Measurements from ENCODE around the gene HECTD4. TPM values are rescaled to one million over a fixed set of nuclear protein-coding genes. Genes with fewer than 3 reads are reported as not detected.

Gene HECTD4
- total and polyA plus RNA-seq, 9 of the 15 experiments (the other 6 are each of a cell fraction or from before 2014, with no cell fraction given), result 3.5 to 33.3 (median 13.5) TPM

DNA sequence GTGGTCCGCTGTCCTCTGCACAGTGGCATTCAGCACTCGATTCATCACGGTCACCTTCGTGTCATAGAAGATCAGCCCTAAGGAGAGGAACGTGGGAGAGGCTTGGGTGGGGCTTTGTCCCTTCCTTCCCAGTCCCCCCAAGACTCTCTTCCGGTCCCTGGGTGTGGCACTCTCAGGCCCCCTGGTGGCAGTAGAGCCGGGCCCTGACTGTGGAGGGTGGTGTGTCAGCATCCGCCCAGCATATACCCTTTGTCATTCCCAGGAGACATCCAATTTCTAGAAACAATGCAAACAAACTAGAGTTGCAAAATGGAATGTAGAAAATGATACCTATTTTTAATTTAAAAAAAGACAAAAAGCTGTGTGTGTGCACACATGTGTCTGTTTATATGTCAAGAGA is 211.9 kb downstream of the HECTD4 start (continued):
- TF ChIP-seq, protein P1, sequence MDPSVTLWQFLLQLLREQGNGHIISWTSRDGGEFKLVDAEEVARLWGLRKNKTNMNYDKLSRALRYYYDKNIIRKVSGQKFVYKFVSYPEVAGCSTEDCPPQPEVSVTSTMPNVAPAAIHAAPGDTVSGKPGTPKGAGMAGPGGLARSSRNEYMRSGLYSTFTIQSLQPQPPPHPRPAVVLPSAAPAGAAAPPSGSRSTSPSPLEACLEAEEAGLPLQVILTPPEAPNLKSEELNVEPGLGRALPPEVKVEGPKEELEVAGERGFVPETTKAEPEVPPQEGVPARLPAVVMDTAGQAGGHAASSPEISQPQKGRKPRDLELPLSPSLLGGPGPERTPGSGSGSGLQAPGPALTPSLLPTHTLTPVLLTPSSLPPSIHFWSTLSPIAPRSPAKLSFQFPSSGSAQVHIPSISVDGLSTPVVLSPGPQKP (CRISPR knock-in tag; IDR thresholded peaks at IDR 0.05), result no peak
- TF ChIP-seq ZZZ3 (IDR thresholded peaks at IDR 0.05) (no peak), FIP1L1 (IDR thresholded peaks at IDR 0.05; ENCODE audit: low read depth, low read length, poor library complexity, severe bottlenecking) (no peak), PHB (CRISPR knock-in tag; IDR thresholded peaks at IDR 0.05) (no peak), SOX6 (IDR thresholded peaks at IDR 0.05) (0 out of 2 replicates have a peak, but pooled peaks have one; percentile 10), HDAC6 (IDR thresholded peaks at IDR 0.05; ENCODE audit: low read depth, low read length) (no peak), ZNF175 (CRISPR knock-in tag; IDR thresholded peaks at IDR 0.05; ENCODE audit: low read depth) (no peak), MEIS2 (IDR thresholded peaks at IDR 0.05; ENCODE audit: partially characterized antibody) (no peak), HEY1 (CRISPR knock-in tag; IDR thresholded peaks at IDR 0.05; ENCODE audit: borderline replicate concordance) (no peak), EHMT2 (IDR thresholded peaks at IDR 0.05) (no peak), STAT5B (CRISPR knock-in tag; IDR thresholded peaks at IDR 0.05) (no peak)
- TF ChIP-seq, protein P2, sequence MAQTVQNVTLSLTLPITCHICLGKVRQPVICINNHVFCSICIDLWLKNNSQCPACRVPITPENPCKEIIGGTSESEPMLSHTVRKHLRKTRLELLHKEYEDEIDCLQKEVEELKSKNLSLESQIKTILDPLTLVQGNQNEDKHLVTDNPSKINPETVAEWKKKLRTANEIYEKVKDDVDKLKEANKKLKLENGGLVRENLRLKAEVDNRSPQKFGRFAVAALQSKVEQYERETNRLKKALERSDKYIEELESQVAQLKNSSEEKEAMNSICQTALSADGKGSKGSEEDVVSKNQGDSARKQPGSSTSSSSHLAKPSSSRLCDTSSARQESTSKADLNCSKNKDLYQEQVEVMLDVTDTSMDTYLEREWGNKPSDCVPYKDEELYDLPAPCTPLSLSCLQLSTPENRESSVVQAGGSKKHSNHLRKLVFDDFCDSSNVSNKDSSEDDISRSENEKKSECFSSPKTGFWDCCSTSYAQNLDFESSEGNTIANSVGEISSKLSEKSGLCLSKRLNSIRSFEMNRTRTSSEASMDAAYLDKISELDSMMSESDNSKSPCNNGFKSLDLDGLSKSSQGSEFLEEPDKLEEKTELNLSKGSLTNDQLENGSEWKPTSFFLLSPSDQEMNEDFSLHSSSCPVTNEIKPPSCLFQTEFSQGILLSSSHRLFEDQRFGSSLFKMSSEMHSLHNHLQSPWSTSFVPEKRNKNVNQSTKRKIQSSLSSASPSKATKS (CRISPR knock-in tag; IDR thresholded peaks at IDR 0.05), result no peak
- TF ChIP-seq, protein P3, sequence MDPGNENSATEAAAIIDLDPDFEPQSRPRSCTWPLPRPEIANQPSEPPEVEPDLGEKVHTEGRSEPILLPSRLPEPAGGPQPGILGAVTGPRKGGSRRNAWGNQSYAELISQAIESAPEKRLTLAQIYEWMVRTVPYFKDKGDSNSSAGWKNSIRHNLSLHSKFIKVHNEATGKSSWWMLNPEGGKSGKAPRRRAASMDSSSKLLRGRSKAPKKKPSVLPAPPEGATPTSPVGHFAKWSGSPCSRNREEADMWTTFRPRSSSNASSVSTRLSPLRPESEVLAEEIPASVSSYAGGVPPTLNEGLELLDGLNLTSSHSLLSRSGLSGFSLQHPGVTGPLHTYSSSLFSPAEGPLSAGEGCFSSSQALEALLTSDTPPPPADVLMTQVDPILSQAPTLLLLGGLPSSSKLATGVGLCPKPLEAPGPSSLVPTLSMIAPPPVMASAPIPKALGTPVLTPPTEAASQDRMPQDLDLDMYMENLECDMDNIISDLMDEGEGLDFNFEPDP (CRISPR knock-in tag; IDR thresholded peaks at IDR 0.05), result no peak
- TF ChIP-seq, protein P4, sequence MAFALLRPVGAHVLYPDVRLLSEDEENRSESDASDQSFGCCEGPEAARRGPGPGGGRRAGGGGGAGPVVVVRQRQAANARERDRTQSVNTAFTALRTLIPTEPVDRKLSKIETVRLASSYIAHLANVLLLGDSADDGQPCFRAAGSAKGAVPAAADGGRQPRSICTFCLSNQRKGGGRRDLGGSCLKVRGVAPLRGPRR (CRISPR knock-in tag; IDR thresholded peaks at IDR 0.05), result no peak
- TF ChIP-seq, protein P5, sequence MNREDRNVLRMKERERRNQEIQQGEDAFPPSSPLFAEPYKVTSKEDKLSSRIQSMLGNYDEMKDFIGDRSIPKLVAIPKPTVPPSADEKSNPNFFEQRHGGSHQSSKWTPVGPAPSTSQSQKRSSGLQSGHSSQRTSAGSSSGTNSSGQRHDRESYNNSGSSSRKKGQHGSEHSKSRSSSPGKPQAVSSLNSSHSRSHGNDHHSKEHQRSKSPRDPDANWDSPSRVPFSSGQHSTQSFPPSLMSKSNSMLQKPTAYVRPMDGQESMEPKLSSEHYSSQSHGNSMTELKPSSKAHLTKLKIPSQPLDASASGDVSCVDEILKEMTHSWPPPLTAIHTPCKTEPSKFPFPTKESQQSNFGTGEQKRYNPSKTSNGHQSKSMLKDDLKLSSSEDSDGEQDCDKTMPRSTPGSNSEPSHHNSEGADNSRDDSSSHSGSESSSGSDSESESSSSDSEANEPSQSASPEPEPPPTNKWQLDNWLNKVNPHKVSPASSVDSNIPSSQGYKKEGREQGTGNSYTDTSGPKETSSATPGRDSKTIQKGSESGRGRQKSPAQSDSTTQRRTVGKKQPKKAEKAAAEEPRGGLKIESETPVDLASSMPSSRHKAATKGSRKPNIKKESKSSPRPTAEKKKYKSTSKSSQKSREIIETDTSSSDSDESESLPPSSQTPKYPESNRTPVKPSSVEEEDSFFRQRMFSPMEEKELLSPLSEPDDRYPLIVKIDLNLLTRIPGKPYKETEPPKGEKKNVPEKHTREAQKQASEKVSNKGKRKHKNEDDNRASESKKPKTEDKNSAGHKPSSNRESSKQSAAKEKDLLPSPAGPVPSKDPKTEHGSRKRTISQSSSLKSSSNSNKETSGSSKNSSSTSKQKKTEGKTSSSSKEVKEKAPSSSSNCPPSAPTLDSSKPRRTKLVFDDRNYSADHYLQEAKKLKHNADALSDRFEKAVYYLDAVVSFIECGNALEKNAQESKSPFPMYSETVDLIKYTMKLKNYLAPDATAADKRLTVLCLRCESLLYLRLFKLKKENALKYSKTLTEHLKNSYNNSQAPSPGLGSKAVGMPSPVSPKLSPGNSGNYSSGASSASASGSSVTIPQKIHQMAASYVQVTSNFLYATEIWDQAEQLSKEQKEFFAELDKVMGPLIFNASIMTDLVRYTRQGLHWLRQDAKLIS (CRISPR knock-in tag; IDR thresholded peaks at IDR 0.05), result no peak
- TF ChIP-seq, protein P6, sequence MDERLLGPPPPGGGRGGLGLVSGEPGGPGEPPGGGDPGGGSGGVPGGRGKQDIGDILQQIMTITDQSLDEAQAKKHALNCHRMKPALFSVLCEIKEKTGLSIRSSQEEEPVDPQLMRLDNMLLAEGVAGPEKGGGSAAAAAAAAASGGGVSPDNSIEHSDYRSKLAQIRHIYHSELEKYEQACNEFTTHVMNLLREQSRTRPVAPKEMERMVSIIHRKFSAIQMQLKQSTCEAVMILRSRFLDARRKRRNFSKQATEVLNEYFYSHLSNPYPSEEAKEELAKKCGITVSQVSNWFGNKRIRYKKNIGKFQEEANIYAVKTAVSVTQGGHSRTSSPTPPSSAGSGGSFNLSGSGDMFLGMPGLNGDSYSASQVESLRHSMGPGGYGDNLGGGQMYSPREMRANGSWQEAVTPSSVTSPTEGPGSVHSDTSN (CRISPR knock-in tag; IDR thresholded peaks at IDR 0.05; ENCODE audit: low read depth), result no peak
- TF ChIP-seq, protein P6 (tag; conservative IDR thresholded peaks at IDR 0.05; ENCODE audit: low read depth), result no peak

Data from K562 (cell line).